K562 (cell line): ENCODE data around the gene CNNM4. TPM values are rescaled to one million over a fixed set of nuclear protein-coding genes. Genes with fewer than 3 reads are reported as not detected.

Source experiments
- KAT2B ChIP-seq: IDR thresholded peaks from one replicate; pipeline ENCODE4 v1.6.1; 2012; ENCODE audit warnings: low read depth, mild to moderate bottlenecking, control low read depth, inconsistent platforms, low read length, moderate library complexity
- NCOR1 ChIP-seq: fragments of 450-650 bp; IDR thresholded peaks from 2 replicates; pipeline ENCODE4 v1.6.1; 2016; ENCODE audit warnings: mild to moderate bottlenecking, moderate library complexity
- RBM39 ChIP-seq: fragments of 200-400 bp; formaldehyde crosslinking; optimal IDR thresholded peaks from 2 replicates; pipeline ENCODE3; 2018; ENCODE audit warnings: low read depth, low read length
- SLC30A9 ChIP-seq: fragments of 250-450 bp; sonication (Bioruptor Pico); IDR thresholded peaks from 2 replicates; pipeline ENCODE4 v1.8.0; 2022; ENCODE audit warnings: mild to moderate bottlenecking, moderate library complexity
- TBL1XR1 ChIP-seq, 2 experiments: IDR thresholded peaks; 2 replicates each; pipeline ENCODE4 v1.6.1; 2012; ENCODE audit warnings: improper control_type of control experiment in 2 of 2, low read length in 2 of 2, mild to moderate bottlenecking in 1 of 2
- ZNF143 ChIP-seq: sonication (generic); formaldehyde crosslinking; IDR thresholded peaks from 2 replicates; pipeline ENCODE4 v1.9.0; 2022; ENCODE audit warnings: mild to moderate bottlenecking, missing genetic modification reagents
- ZNF224 ChIP-seq: sonication (generic); formaldehyde crosslinking; IDR thresholded peaks from 2 replicates; pipeline ENCODE4 v1.8.0; 2022; ENCODE audit warnings: mild to moderate bottlenecking, missing genetic modification reagents
- polyA plus RNA-seq, 8 experiments: library from polyadenylated mRNA; depleted of rRNA in 4 of 8; stranded (reverse) in 5 of 8; unstranded in 3 of 8; fragments of >200 nt; fragmentation: Nextera tagmentation in 2 of 8; fragmentation: Illumina TruSeq in 1 of 8; extraction: Ambion mirVana in 2 of 8; extraction: Trizol in 1 of 8; gene quantifications; 2 replicates each; pipeline versions ENCODE4 v1.2.1 to v1.2.3, GENCODE V29; 2011 to 2014; ENCODE audit warnings: inconsistent platforms in 1 of 8, missing spikeins in 1 of 8
- total RNA-seq, 7 experiments: library from RNA; depleted of rRNA in 6 of 7; stranded (reverse); fragments of >200 nt in 6 of 7; fragmentation: Illumina TruSeq in 2 of 7; extraction: Trizol in 2 of 7; gene quantifications; 2 replicates each; pipeline versions ENCODE4 v1.2.1 to v1.2.3, GENCODE V29; 2011 to 2021; ENCODE audit warnings: low replicate concordance in 1 of 7
- TF ChIP-seq, protein P1 (sequence below), 2 experiments: IDR thresholded peaks; 2 replicates each; pipeline ENCODE4 v1.6.1; 2011; ENCODE audit warnings: borderline replicate concordance in 1 of 2, control low read depth in 1 of 2, low read depth in 1 of 2, low read length in 1 of 2, mild to moderate bottlenecking in 1 of 2, mixed read lengths in 1 of 2, moderate library complexity in 1 of 2; ENCODE audit not compliant: insufficient read depth in 1 of 2, insufficient read length in 1 of 2, poor library complexity in 1 of 2, severe bottlenecking in 1 of 2; ENCODE audit errors: extremely low read depth in 1 of 2
- TF ChIP-seq, protein P2 (sequence below): sonication (generic); formaldehyde crosslinking; IDR thresholded peaks from 2 replicates; pipeline ENCODE4 v1.9.0; 2022; ENCODE audit warnings: mild to moderate bottlenecking, missing genetic modification reagents

The CNNM4 gene
- total and polyA plus RNA-seq, 9 of the 15 experiments (the other 6 are each of a cell fraction or from before 2014, with no cell fraction given): 0.96 to 6.3 (median 2.8) TPM

GRCh38 chr2:96797066-96797625, 36.4 kb downstream of the CNNM4 start (continued):
- TF ChIP-seq, protein P1, sequence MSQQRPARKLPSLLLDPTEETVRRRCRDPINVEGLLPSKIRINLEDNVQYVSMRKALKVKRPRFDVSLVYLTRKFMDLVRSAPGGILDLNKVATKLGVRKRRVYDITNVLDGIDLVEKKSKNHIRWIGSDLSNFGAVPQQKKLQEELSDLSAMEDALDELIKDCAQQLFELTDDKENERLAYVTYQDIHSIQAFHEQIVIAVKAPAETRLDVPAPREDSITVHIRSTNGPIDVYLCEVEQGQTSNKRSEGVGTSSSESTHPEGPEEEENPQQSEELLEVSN (IDR thresholded peaks at IDR 0.05; ENCODE audit: borderline replicate concordance in 1 of 2, extremely low read depth in 1 of 2, insufficient read depth in 1 of 2, insufficient read length in 1 of 2, low read depth in 1 of 2, low read length in 1 of 2, poor library complexity in 1 of 2, severe bottlenecking in 1 of 2): no peak
- TF ChIP-seq TBL1XR1 (IDR thresholded peaks at IDR 0.05; ENCODE audit: low read length in 2 of 2) (no peak), KAT2B (no peak), NCOR1 (no peak), RBM39 (no peak), SLC30A9 (CRISPR knock-in tag) (no peak), ZNF143 (CRISPR knock-in tag) (no peak), ZNF224 (CRISPR knock-in tag) (no peak)
- TF ChIP-seq, protein P2, sequence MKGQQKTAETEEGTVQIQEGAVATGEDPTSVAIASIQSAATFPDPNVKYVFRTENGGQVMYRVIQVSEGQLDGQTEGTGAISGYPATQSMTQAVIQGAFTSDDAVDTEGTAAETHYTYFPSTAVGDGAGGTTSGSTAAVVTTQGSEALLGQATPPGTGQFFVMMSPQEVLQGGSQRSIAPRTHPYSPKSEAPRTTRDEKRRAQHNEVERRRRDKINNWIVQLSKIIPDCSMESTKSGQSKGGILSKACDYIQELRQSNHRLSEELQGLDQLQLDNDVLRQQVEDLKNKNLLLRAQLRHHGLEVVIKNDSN (CRISPR knock-in tag): no peak
